Muscle layer of colon (tissue), 2 donors: ENCODE measurements around the gene ACACA.

ENCODE experiments used
- H3K27ac ChIP-seq: one replicate; pipeline ENCODE4 v1.7.0; 2013; ENCODE audit warnings: low read depth, mild to moderate bottlenecking, low read length, moderate library complexity
- H3K27me3 ChIP-seq, 2 donors: one replicate each; pipeline ENCODE4 v1.7.0; 2013; ENCODE audit warnings: low read length in 2 of 2, mild to moderate bottlenecking in 2 of 2; ENCODE audit not compliant: insufficient read depth in 2 of 2, control insufficient read depth in 1 of 2
- H3K36me3 ChIP-seq: one replicate; pipeline ENCODE4 v1.7.0; 2013; ENCODE audit warnings: mild to moderate bottlenecking, low read length; ENCODE audit not compliant: insufficient read depth
- H3K4me1 ChIP-seq: one replicate; pipeline ENCODE4 v1.7.0; 2013; ENCODE audit warnings: mild to moderate bottlenecking, low read length; ENCODE audit not compliant: insufficient read depth
- H3K4me3 ChIP-seq, 2 donors: one replicate each; pipeline ENCODE4 v1.7.0; 2013; ENCODE audit warnings: low read length in 2 of 2, low read depth in 1 of 2, mild to moderate bottlenecking in 1 of 2, moderate library complexity in 1 of 2
- H3K9ac ChIP-seq: one replicate; pipeline ENCODE4 v1.7.0; 2013; ENCODE audit warnings: low read length
- H3K9me3 ChIP-seq: one replicate; pipeline ENCODE4 v1.7.0; 2013; ENCODE audit warnings: mild to moderate bottlenecking, low read length
- donor health status: abdominal sarcoma.
- donor health status: Adenocarcinoma of cecum.

ACACA gene

GRCh38 chr17:37188157-37188556 is 218.5 kb downstream of the ACACA start:
- Histone ChIP-seq H3K27me3 (no peaks in the 10 kb centered on the region), H3K36me3 (peaks cover 8% of the 10 kb centered on the region), H3K27ac (no peak overlapping the region), H3K9ac (no peak overlapping the region), H3K9me3 (no peaks in the 10 kb centered on the region), H3K4me1 (no peaks in the 10 kb centered on the region), H3K4me3 (no peak overlapping the region)

GRCh38 chr17:37187262-37187661 is 219.4 kb downstream of the ACACA start:
- no peak overlapping the region for H3K4me3 ChIP-seq
- peaks cover 8% of the 10 kb centered on the region for H3K36me3 ChIP-seq

GRCh38 chr17:37182786-37183465 is 223.7 kb downstream of the ACACA start:
- Histone ChIP-seq H3K4me1 (no peaks in the 10 kb centered on the region), H3K36me3 (peaks cover 8% of the 10 kb centered on the region), H3K27me3 (no peaks in the 10 kb centered on the region), H3K9me3 (no peaks in the 10 kb centered on the region), H3K27ac (no peak overlapping the region), H3K9ac (no peak overlapping the region), H3K4me3 (no peak overlapping the region)

More at GRCh38 chr17:37187262-37187661, 219.4 kb downstream of the ACACA start:
- Histone ChIP-seq H3K9me3 (no peaks in the 10 kb centered on the region), H3K4me1 (no peaks in the 10 kb centered on the region), H3K27ac (no peak overlapping the region), H3K27me3 (no peaks in the 10 kb centered on the region), H3K9ac (no peak overlapping the region)

- peaks cover 11% of the 10 kb centered on the region for H3K36me3 ChIP-seq
- H3K4me1 ChIP-seq, result no peaks in the 10 kb centered on the region
- no peak overlapping the region for H3K9ac ChIP-seq
- H3K27ac ChIP-seq, result no peak overlapping the region
- H3K4me3 ChIP-seq, result no peak overlapping the region
- no peaks in the 10 kb centered on the region for H3K27me3 ChIP-seq
- H3K9me3 ChIP-seq, result no peaks in the 10 kb centered on the region
Measured at GRCh38 chr17:37180376-37180775, 226.3 kb downstream of the ACACA start.

- Histone ChIP-seq H3K27me3 (no peaks in the 10 kb centered on the region), H3K27ac (no peak overlapping the region), H3K36me3 (peaks cover 11% of the 10 kb centered on the region), H3K4me1 (no peaks in the 10 kb centered on the region), H3K9ac (no peak overlapping the region), H3K4me3 (no peak overlapping the region), H3K9me3 (no peaks in the 10 kb centered on the region)
Measured at GRCh38 chr17:37179893-37180292, 226.7 kb downstream of the ACACA start.

GRCh38 chr17:37177254-37177870 is 229.3 kb downstream of the ACACA start:
- no peaks in the 10 kb centered on the region for H3K9me3 ChIP-seq
- H3K36me3 ChIP-seq, result peaks cover 11% of the 10 kb centered on the region
- no peak overlapping the region for H3K9ac ChIP-seq
- H3K27ac ChIP-seq, result no peak overlapping the region
- H3K27me3 ChIP-seq, result no peaks in the 10 kb centered on the region
- no peaks in the 10 kb centered on the region for H3K4me1 ChIP-seq
- no peak overlapping the region for H3K4me3 ChIP-seq

GRCh38 chr17:37176723-37177122 is 229.9 kb downstream of the ACACA start:
- Histone ChIP-seq H3K4me3 (no peak overlapping the region), H3K36me3 (peaks cover 11% of the 10 kb centered on the region), H3K9ac (no peak overlapping the region)

GRCh38 chr17:37174205-37174604 is 232.4 kb downstream of the ACACA start:
- H3K27ac ChIP-seq, result no peak overlapping the region
- H3K4me3 ChIP-seq, result no peak overlapping the region
- no peaks in the 10 kb centered on the region for H3K27me3 ChIP-seq
- H3K4me1 ChIP-seq, result no peaks in the 10 kb centered on the region
- H3K36me3 ChIP-seq, result peaks cover 11% of the 10 kb centered on the region
- no peak overlapping the region for H3K9ac ChIP-seq
- no peaks in the 10 kb centered on the region for H3K9me3 ChIP-seq

More at GRCh38 chr17:37176723-37177122, 229.9 kb downstream of the ACACA start:
- H3K27ac ChIP-seq, result no peak overlapping the region
- H3K9me3 ChIP-seq, result no peaks in the 10 kb centered on the region
- H3K4me1 ChIP-seq, result no peaks in the 10 kb centered on the region
- no peaks in the 10 kb centered on the region for H3K27me3 ChIP-seq

- H3K9me3 ChIP-seq, result no peaks in the 10 kb centered on the region
- no peaks in the 10 kb centered on the region for H3K4me1 ChIP-seq
- H3K27ac ChIP-seq, result no peak overlapping the region
- H3K4me3 ChIP-seq, result no peak overlapping the region
- H3K27me3 ChIP-seq, result no peaks in the 10 kb centered on the region
- no peaks in the 10 kb centered on the region for H3K36me3 ChIP-seq
- no peak overlapping the region for H3K9ac ChIP-seq
Measured at GRCh38 chr17:37170881-37171425, 235.7 kb downstream of the ACACA start.

- no peak overlapping the region for H3K4me3 ChIP-seq
- no peak overlapping the region for H3K27ac ChIP-seq
Measured at GRCh38 chr17:37168731-37169353, 237.8 kb downstream of the ACACA start.

GRCh38 chr17:37167756-37168155 is 238.9 kb downstream of the ACACA start:
- Histone ChIP-seq H3K4me1 (no peaks in the 10 kb centered on the region), H3K4me3 (no peak overlapping the region), H3K27me3 (no peaks in the 10 kb centered on the region), H3K9ac (no peak overlapping the region), H3K9me3 (no peaks in the 10 kb centered on the region), H3K27ac (no peak overlapping the region), H3K36me3 (no peaks in the 10 kb centered on the region)

More at GRCh38 chr17:37168731-37169353, 237.8 kb downstream of the ACACA start:
- Histone ChIP-seq H3K27me3 (no peaks in the 10 kb centered on the region), H3K9me3 (no peaks in the 10 kb centered on the region), H3K4me1 (no peaks in the 10 kb centered on the region), H3K36me3 (no peaks in the 10 kb centered on the region), H3K9ac (no peak overlapping the region)
